HUES48 (cell line): ENCODE data around the gene DCP1A.
"Not testable (repeated sequence)": the region's sequence is repeated elsewhere in the genome, so short reads cannot be mapped to it uniquely, and the experiment has no call there.

Source experiments
- H3K27ac ChIP-seq: one replicate; pipeline ENCODE4 v1.7.0; 2013; ENCODE audit warnings: low read depth, low read length, inconsistent platforms
- H3K27me3 ChIP-seq: 2 replicates; pipeline ENCODE4 v1.6.1; 2013; ENCODE audit warnings: mild to moderate bottlenecking, low read length; ENCODE audit not compliant: control insufficient read depth, insufficient read depth
- H3K36me3 ChIP-seq: 2 replicates; pipeline ENCODE4 v1.6.1; 2013; ENCODE audit warnings: low read length; ENCODE audit not compliant: control insufficient read depth, insufficient read depth
- H3K4me1 ChIP-seq: 2 replicates; pipeline ENCODE4 v1.6.1; 2013; ENCODE audit warnings: mild to moderate bottlenecking, low read length; ENCODE audit not compliant: control insufficient read depth, insufficient read depth
- H3K4me3 ChIP-seq: 2 replicates; pipeline ENCODE4 v1.5.1; 2013; ENCODE audit warnings: mild to moderate bottlenecking, low read depth, low read length
- H3K9ac ChIP-seq: 2 replicates; pipeline ENCODE4 v1.6.1; 2013; ENCODE audit warnings: mild to moderate bottlenecking, low read depth, low read length, moderate library complexity
- H3K9me3 ChIP-seq: 2 replicates; pipeline ENCODE4 v1.6.1; 2013; ENCODE audit warnings: low read length; ENCODE audit not compliant: control insufficient read depth, insufficient read depth

The DCP1A gene

DNA sequence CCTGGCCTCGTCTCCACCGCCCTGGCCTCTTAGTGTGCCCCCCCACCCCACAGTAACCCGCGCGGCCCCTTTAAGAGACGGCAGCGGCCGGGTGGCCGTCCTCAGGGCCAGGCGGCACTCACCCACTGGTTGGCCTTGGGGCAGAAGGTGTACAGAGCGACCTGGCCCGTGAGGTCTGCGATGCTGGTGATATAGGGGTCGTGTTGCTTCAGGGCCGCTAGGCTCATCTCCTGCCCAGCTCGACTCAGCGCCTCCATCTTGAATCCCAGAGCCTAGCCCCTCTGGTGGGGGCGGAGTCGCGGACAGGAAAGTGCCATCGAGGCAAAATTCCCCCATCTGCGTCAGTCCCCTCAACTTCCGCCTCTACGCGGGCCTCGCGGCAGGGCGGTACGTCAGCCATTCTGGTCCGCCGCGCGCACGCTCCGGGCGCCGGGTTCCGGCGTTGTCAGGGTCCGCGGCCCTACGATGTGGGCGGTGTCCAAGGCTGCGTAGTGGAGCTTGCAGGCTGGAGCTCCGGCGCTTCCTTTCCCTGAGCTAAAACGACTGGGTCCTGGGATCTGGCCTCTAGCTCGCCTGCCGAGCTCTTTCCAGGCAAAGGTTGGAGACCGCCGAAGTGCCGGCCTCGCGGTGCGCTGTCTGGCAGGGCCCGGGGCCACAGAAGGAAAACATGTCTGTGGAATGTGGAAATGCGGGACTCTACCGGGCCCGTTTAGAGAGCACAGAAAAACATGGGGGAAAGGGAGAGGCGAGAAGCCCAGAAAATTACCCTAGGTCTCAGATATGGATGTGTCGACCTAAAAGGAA, at the start of gene DCP1A:
Gene DCP1A, minus strand, starts transcription at position 283 of the 804 bp plus-strand sequence. Its CDS starts 26 bp downstream, at position 257.
- H3K9me3 ChIP-seq, result no peaks in the 10 kb centered on the region
- peak within 1 kb of the TSS; percentile 90 for H3K4me3 ChIP-seq
- peak within 1 kb of the TSS; percentile 97 for H3K27ac ChIP-seq
- H3K27me3 ChIP-seq, result no peaks in the 10 kb centered on the region
- peaks cover 18% of the 10 kb centered on the region for H3K36me3 ChIP-seq
- peak within 1 kb of the TSS; percentile 92 for H3K9ac ChIP-seq
- peaks cover 5% of the 10 kb centered on the region; the same call in 1 of the 2 replicates for H3K4me1 ChIP-seq

DNA sequence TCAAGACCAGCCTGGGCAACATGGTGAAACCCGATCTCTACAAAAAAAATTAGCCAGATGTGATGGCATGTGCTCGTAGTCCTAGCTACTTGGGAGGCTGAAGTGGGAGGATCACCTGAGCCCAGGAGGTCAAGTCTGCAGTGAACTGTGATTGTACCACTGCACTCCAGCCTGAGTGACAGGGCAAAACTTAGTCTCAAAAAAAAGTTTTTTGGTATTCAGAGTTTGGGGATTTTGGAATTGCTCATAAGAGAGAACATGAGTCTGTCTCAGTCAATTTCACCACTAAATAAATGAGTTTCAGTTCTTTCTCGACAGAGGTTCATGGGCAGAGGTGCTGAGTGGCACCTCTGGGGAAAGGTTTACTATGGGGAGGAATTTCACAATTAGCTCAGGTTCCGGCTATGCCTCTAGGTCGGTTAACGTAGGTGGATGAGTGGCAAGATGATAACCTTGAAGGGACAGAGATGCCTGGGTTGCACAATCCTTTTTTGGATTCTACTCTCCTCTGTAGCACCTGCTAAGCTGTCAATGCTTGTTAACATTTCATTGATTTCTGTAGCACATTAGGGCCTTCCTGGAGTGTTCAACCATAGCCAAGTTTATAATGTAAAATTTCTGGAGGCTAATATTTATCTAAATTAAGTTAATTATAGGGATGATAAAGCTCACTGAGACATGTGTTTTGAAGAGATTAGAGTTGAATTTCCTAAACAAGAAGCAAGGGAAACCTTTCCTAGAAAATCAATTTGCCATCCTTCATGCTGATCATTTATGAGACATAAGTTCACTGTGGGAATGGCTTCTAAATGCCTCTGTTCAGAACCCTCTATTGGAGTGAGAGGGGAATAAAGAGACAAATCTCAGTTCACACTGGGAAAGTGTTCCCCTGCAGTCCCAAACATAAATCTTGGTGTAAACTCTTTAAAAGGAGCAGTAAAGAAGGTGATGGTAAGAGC, 37.4 kb upstream of the DCP1A start:
- H3K27ac ChIP-seq, result no peak overlapping the region
- no peaks in the 10 kb centered on the region for H3K9me3 ChIP-seq
- H3K4me3 ChIP-seq, result no peak overlapping the region
- no peaks in the 10 kb centered on the region for H3K36me3 ChIP-seq
- H3K27me3 ChIP-seq, result no peaks in the 10 kb centered on the region
- H3K9ac ChIP-seq, result no peak overlapping the region
- no peaks in the 10 kb centered on the region for H3K4me1 ChIP-seq

DNA sequence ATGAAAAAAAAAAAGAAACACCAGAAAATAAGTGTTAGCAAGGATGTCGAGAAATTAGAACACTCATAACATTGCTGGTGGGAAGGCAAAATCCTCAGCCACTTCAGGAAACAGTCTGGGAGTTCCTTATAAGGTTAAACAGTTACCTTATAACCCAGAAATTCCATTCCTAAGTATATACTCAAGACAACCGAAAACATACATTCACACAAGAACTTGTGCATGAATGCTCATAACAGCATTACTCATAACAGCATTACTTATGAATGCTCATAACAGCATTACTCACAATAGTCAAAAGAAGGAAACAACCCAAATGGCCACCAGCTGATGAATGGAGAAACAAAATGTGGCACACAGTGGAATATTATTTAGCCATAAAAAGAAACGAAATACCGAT, 34.8 kb upstream of the DCP1A start:
- Histone ChIP-seq H3K27me3 (no peaks in the 10 kb centered on the region), H3K9ac (no peak overlapping the region), H3K4me1 (no peaks in the 10 kb centered on the region), H3K36me3 (no peaks in the 10 kb centered on the region), H3K9me3 (no peaks in the 10 kb centered on the region), H3K4me3 (no peak overlapping the region), H3K27ac (no peak overlapping the region)

DNA sequence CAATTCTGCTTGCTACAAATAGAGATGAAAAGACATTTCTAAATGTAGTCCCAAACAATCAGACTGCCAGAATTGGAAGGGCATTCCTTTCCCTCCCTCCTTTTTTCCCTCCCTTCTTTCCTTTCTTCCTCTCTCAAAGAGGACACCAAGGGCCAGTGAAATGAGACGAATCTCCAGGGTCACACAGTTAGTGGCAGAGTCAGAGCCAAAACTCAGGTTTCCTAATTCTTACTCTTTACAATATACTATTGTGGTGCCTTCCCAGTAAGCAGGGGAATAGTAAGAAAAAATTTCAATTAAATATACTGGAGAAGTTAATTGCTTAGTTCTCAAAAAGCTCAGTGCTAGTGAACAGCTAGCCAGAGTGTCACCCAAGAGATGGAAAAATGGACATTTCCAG, 33.0 kb upstream of the DCP1A start:
- Histone ChIP-seq H3K27ac (no peak overlapping the region), H3K4me3 (no peak overlapping the region), H3K4me1 (no peaks in the 10 kb centered on the region), H3K36me3 (no peaks in the 10 kb centered on the region), H3K9ac (no peak overlapping the region), H3K27me3 (no peaks in the 10 kb centered on the region), H3K9me3 (no peaks in the 10 kb centered on the region)

DNA sequence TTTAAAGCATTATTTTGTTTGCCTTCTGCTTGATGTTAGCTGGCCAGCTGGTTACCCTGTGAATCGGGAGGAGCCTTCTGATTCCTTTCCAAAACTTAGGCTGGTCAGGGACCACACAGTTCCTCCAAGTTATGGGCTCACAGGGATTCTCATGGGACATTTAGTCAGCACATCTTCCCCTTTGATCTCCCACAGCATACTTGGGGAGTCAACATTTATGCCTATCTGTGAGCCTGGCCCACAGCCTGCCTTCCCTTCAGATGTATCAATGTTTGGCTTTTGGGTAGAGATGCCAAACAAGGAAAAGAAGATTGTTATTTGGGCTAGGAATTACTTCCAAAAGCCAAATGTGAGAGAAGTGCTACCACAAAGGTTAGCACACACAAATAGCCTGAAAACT, 32.6 kb upstream of the DCP1A start:
- Histone ChIP-seq H3K9ac (no peak overlapping the region), H3K4me1 (no peaks in the 10 kb centered on the region), H3K27ac (no peak overlapping the region), H3K4me3 (no peak overlapping the region), H3K36me3 (no peaks in the 10 kb centered on the region), H3K9me3 (no peaks in the 10 kb centered on the region), H3K27me3 (no peaks in the 10 kb centered on the region)

DNA sequence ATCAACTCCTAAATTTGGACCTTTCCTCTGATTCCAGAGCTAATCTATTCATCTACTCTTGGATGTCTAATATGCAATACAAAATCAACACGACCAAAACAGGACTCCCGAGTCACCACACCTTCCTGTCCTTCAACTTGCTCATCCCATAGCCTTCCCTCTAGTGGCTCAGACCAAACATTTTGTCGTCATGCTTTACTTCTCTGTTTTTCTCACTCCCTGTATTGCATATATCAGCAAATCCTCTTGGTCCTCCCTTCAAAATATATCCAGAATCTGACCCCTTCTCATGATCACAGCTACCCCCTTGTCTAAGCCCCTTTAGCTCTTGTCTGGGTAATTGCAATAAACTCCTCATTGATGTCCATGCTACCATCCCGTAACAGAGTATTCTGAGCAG, 30.5 kb upstream of the DCP1A start:
- Histone ChIP-seq H3K4me1 (no peaks in the 10 kb centered on the region), H3K9me3 (no peaks in the 10 kb centered on the region), H3K4me3 (no peak overlapping the region), H3K27me3 (no peaks in the 10 kb centered on the region), H3K36me3 (no peaks in the 10 kb centered on the region), H3K9ac (no peak overlapping the region), H3K27ac (no peak overlapping the region)

DNA sequence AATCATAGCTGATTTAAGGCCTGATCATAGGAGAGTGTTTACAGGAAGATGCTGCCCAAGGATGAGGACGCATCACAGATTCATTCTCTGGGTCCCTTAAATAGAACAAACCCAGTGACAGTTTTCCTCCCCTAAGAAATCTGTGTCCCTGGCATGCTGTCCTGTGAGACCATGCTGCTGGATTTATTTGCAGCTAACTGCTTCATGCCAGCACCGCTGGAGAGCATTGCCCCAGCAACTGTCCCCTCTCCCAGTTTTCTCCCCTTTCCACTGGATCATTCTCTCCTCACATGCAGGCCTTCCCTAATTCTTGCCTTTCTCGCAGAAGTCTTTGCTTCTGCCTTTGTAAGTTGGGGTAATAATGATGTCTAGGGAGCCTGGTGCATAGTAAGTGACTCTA, 29.3 kb upstream of the DCP1A start:
- Histone ChIP-seq H3K27ac (no peak overlapping the region), H3K36me3 (no peaks in the 10 kb centered on the region), H3K9me3 (peaks cover 2% of the 10 kb centered on the region; the same call in 1 of the 2 replicates), H3K9ac (no peak overlapping the region), H3K4me1 (no peaks in the 10 kb centered on the region), H3K27me3 (no peaks in the 10 kb centered on the region), H3K4me3 (no peak overlapping the region)

DNA sequence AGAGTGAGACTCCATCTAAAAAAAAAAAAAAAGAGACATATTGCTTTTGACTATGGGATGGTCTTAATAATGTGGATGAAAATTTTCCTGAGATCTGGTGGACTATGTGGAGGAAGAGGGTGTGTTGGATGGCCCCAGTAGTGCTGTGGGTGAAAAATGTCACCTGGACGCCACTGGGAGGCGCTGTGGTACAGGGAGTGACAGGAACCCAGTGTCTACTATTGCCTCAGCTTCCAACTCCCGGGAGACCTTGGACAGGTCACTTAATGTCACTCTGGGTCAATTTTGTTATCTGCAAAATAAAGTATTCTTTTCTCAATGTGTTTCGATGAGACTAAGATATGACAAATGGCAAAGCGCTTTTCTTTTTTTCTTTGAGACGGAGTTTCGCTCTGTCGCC, 27.7 kb upstream of the DCP1A start:
- no peak overlapping the region for H3K9ac ChIP-seq
- no peak overlapping the region for H3K27ac ChIP-seq
- H3K9me3 ChIP-seq, result peaks cover 8% of the 10 kb centered on the region; the same call in 1 of the 2 replicates
- H3K4me3 ChIP-seq, result no peak overlapping the region
- no peaks in the 10 kb centered on the region for H3K27me3 ChIP-seq
- no peaks in the 10 kb centered on the region; the same call in 1 of the 2 replicates for H3K4me1 ChIP-seq
- no peaks in the 10 kb centered on the region for H3K36me3 ChIP-seq

DNA sequence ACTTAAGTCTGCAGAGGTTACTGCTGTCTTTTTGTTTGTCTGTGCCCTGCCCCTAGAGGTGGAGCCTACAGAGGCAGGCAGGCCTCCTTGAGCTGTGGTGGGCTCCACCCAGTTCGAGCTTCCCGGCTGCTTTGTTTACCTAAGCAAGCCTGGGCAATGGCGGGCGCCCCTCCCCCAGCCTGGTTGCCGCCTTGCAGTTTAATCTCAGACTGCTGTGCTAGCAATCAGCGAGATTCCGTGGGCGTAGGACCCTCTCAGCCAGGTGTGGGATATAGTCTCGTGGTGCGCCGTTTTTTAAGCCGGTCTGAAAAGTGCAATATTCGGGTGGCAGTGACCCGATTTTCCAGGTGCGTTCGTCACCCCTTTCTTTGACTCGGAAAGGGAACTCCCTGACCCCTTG, 23.4 kb upstream of the DCP1A start:
- H3K36me3 ChIP-seq, H3K27me3 ChIP-seq, H3K4me1 ChIP-seq, H3K4me3 ChIP-seq, H3K9ac ChIP-seq, H3K27ac ChIP-seq, H3K9me3 ChIP-seq: not testable (repeated sequence)

DNA sequence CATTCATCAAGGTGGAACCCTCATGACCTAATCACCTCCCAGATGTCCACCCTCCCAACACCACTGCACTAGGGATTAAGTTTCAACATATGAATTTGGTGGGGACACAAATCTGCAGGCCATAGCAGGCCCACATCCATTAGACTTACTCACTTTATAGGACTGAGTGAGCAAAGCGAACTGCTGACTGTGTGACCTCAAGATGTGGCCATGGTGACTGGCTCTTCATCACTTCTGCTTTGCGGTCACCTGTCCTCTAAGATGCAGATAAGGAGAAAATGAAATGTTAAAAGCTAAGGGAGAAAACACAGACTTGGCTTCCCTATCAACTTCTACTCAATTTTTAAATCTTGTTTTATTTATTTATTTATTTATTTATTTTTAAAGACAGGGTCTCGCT, 14.5 kb upstream of the DCP1A start:
- Histone ChIP-seq H3K27me3 (no peaks in the 10 kb centered on the region), H3K9ac (no peak overlapping the region), H3K27ac (no peak overlapping the region)

DNA sequence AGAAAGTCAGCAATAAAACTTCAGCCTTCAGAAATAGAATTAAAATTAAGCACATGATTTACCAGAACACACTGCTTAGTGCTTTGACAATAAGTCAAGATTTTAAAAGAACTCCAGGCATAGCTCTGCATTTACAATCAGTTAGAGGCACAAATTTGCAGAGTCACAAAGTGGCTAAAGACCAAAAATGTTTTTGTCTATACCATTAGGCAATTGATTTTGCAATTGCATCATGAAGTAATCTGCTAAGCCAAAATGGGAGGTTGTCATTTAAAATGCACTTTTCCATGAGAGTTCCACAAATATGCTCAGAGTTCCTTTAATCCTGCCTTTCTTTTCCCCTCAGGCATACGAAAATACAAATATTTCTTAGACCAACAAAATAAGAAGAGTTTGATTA, 10.1 kb upstream of the DCP1A start:
- Histone ChIP-seq H3K4me3 (no peak overlapping the region), H3K9me3 (no peaks in the 10 kb centered on the region), H3K9ac (no peak overlapping the region), H3K27me3 (no peaks in the 10 kb centered on the region), H3K4me1 (no peaks in the 10 kb centered on the region), H3K27ac (no peak overlapping the region), H3K36me3 (no peaks in the 10 kb centered on the region)

More for the DNA sequence above, 14.5 kb upstream of the DCP1A start:
- H3K9me3 ChIP-seq, result no peaks in the 10 kb centered on the region
- no peaks in the 10 kb centered on the region for H3K4me1 ChIP-seq
- no peak overlapping the region for H3K4me3 ChIP-seq
- H3K36me3 ChIP-seq, result no peaks in the 10 kb centered on the region
